Endothelial cell of umbilical vein (primary cell): ENCODE measurements around the gene HSCB.

ENCODE experiments used
- CTCF ChIP-seq, 2 donors: IDR thresholded peaks; 1 replicate in 1 of 2; 2 replicates in 1 of 2; pipeline ENCODE4 v1.5.1; 2011; ENCODE audit warnings: low read length in 2 of 2, mild to moderate bottlenecking in 2 of 2, moderate library complexity in 2 of 2, control low read depth in 1 of 2, inconsistent platforms in 1 of 2, low read depth in 1 of 2; ENCODE audit not compliant: insufficient read depth in 1 of 2; ENCODE audit errors: extremely low read depth in 1 of 2
- EZH2 ChIP-seq: IDR thresholded peaks from 2 replicates; pipeline ENCODE4 v1.6.1; 2012; ENCODE audit warnings: borderline replicate concordance, low read depth, mild to moderate bottlenecking, moderate library complexity, low read length, inconsistent platforms; ENCODE audit not compliant: severe bottlenecking
- JUN ChIP-seq: IDR thresholded peaks from 2 replicates; pipeline ENCODE4 v1.6.1; 2011; ENCODE audit warnings: borderline replicate concordance, low read depth; ENCODE audit not compliant: insufficient read length, insufficient read depth
- POLR2A ChIP-seq: IDR thresholded peaks from 2 replicates; pipeline ENCODE4 v1.6.1; 2012; ENCODE audit warnings: low read depth, mild to moderate bottlenecking, control low read depth, low read length
- POLR2AphosphoS5 ChIP-seq: IDR thresholded peaks from 2 replicates; pipeline ENCODE4 v1.6.1; 2012; ENCODE audit warnings: low read depth, mild to moderate bottlenecking, control low read depth, low read length, moderate library complexity; ENCODE audit not compliant: insufficient read depth

- no peak for TF ChIP-seq EZH2
- TF ChIP-seq CTCF (IDR thresholded peaks at IDR 0.05; ENCODE audit: extremely low read depth in 1 of 2, insufficient read depth in 1 of 2, low read depth in 1 of 2, low read length in 2 of 2) = no peak
- TF ChIP-seq POLR2AphosphoS5 = no peak
- no peak for TF ChIP-seq POLR2A
- no peak for TF ChIP-seq JUN
These were observed 52.2 kb downstream of the HSCB start for GRCh38 chr22:28793976-28794584.
